LNCaP clone FGC (cell line): ENCODE results near the gene UNC5C.

ENCODE experiments used
- DNase-seq: peaks from one replicate; pipeline ENCODE4 v3.0.0-alpha.2; 2011; ENCODE audit warnings: low read depth
- H3K4me3 ChIP-seq: 2 replicates; pipeline ENCODE4 v1.5.1; 2011; ENCODE audit warnings: mild to moderate bottlenecking, low read depth, low read length, control low read depth
- TF ChIP-seq, protein P1 (sequence below): IDR thresholded peaks from 2 replicates; pipeline ENCODE4 v1.5.1; 2012; ENCODE audit warnings: mild to moderate bottlenecking; ENCODE audit not compliant: control insufficient read depth, insufficient read depth; ENCODE audit errors: extremely low read depth

Gene UNC5C

DNA sequence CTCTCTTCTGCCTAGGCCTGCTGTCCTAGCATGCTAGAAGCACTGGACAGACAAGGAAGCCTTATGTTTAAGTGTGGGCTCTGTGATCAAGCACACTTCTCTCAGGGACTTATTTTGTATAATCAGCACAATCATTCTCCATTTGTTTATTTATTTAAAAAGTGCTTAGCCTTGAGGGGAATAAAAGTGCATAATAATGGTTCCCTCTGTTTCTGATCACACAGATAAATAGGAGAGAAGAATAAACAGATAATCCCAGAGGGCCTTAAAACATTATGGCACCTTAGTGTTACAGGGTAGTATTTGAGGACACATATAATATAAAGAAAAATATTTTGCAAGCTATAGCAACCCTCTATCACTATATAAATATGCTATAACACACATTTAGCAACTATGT lies 146.5 kb downstream of the UNC5C start:
- DNase-seq, result no peak
- no peak overlapping the region for H3K4me3 ChIP-seq
- TF ChIP-seq, protein P1, sequence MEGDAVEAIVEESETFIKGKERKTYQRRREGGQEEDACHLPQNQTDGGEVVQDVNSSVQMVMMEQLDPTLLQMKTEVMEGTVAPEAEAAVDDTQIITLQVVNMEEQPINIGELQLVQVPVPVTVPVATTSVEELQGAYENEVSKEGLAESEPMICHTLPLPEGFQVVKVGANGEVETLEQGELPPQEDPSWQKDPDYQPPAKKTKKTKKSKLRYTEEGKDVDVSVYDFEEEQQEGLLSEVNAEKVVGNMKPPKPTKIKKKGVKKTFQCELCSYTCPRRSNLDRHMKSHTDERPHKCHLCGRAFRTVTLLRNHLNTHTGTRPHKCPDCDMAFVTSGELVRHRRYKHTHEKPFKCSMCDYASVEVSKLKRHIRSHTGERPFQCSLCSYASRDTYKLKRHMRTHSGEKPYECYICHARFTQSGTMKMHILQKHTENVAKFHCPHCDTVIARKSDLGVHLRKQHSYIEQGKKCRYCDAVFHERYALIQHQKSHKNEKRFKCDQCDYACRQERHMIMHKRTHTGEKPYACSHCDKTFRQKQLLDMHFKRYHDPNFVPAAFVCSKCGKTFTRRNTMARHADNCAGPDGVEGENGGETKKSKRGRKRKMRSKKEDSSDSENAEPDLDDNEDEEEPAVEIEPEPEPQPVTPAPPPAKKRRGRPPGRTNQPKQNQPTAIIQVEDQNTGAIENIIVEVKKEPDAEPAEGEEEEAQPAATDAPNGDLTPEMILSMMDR, result no peak

DNA sequence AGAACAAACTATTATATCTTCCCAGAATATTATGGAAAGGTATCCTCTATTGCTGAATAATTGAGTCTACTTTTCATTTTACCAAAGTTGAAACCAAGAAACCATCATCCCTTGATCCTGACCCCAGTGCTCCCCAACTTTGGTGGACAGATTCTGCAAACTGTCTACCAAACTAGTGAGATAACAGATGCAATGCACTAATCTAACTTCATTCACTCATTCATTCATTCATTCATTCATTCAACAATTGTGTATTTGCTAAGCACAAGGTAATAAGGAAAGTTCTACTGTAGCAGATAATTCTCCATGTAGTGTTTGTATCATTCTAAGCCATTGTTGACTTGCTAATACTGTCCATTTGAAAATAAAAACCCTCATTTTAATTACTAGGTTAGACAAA lies 150.6 kb downstream of the UNC5C start:
- TF ChIP-seq, protein P1, result no peak
- no peak overlapping the region for H3K4me3 ChIP-seq
- no peak for DNase-seq

DNA sequence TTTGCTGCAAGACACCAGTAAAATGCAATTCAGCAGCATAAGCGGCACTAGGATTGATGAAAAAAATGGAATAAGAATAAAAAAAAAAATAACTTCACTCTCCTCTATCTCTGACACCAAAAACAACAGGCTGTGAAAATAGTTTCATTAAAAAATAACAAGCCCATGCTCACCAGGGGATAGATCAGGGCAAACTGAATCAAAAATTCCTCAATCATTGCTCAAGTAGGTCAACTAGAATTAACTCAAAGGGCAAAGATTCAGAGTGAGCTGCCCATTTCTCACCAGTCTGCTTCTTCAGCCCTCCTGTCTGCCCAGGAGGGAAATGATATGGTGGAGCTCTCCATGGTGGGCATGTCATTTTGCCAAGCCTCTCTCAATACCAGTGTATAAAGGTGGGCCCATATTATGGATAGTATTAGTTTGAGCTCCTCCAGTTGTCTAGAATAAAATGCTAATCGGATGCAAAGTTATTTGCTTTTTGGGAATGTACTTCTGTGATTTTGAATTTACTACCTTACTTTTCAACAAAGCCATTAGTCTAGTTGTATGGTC lies 153.9 kb downstream of the UNC5C start:
- no peak overlapping the region for H3K4me3 ChIP-seq
- DNase-seq, result no peak
- TF ChIP-seq, protein P1, result no peak

DNA sequence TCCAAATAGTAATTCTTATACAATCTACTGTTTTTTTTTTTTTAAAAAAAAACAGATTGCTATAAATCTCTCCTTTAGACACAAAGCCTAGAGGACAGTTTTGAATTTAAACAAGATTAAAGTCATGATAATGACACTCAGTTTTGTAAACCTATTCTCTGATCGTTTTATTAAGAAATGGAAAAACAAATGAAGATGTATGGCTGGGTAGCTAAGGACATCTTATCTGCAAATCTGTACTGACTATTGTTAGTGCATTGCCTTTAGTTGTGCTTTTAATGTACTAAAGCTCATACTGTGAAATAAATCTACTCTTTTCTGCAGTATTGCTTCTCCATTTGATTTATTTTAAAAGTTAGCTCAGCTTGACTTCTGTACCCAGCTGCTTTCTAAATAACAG lies 155.0 kb downstream of the UNC5C start:
- TF ChIP-seq, protein P1, result no peak
- no peak overlapping the region for H3K4me3 ChIP-seq
- DNase-seq, result no peak

DNA sequence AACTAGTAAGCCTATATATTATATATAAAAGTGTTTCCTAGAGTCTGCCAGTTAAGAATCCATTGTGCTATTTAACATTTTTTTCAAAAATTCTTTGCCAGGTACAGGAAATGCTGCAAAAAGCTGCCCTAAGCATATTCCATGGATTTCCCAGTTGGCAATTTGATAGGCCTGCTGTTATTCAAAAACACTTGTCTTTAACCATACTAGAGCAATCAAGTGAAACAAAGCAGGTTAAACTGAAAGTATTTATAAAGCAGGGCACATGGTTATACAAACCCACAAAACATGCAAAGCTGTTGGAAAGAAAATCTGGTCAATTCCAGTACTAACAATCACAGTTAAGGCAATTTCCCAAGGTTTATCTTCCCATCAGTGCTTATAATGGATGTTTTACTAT lies 159.9 kb downstream of the UNC5C start:
- no peak overlapping the region for H3K4me3 ChIP-seq
- TF ChIP-seq, protein P1, result no peak
- no peak for DNase-seq

DNA sequence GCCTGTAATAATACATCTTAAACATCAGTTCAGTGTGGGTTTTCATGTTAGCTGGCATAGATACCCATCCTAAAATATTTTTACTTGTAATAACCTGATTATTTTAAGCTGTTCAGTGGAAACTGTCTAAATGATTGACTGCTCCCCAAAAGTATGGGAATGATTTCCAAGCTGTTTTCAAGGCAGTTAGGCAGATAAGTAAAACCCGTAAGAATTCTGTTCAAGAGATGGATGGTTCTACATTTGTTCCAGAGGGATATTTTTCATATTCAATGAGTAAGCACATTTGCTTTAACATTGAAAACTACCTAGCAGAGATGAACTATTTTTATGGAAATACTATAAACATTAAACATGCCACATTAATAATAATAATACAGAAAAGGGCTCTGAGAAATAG lies 161.1 kb downstream of the UNC5C start:
- H3K4me3 ChIP-seq, result no peak overlapping the region
- TF ChIP-seq, protein P1, result no peak
- DNase-seq, result no peak

DNA sequence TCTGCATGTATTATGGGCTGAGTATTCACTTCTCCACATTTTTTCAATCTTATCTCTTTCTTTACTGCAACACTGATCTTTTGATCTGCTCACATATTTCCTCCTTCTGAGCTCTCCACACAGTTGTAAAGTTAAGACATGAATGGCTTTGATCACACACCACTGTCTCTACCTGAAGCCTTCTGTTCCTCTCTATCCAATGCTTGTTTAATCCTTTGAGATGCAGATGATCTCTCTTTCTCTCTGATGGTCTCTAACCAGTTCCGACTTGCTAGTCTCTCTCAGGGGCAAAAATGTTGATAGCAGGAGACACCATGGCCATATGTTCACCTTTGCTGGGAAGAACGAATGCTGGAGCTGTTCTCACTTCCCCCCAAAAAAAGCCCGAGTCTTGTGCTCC lies 162.4 kb downstream of the UNC5C start:
- DNase-seq, result no peak
- TF ChIP-seq, protein P1, result no peak
- H3K4me3 ChIP-seq, result no peak overlapping the region
